Fibroblast of skin of abdomen (primary cell): Measurements from ENCODE around the gene SIM2.

Experiments
- DNase-seq: peaks from one replicate; pipeline ENCODE4 v3.0.0-alpha.2; 2013

Gene SIM2

GRCh38 chr21:36741506-36741905, 42.6 kb downstream of the SIM2 start:
- no peak for DNase-seq

DNA sequence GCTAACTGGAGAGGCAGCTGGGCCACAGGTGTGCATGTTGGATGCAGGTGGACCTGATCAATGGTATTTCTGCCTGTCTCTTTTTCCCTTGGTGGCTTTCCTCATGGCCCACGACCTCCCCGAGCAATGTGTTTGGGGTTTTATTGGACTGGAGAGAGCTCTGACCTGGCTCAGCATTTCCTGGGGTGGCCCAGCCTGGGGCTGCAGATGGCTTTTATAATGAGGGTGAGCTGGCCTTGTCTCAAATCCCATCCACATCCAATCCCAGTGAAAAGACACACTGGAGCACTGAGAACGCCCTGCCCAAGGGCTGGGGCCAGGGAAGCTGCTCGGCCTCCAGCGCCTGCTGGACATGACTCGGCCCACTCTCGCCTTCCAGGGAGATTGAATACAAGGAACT, 44.1 kb downstream of the SIM2 start:
- DNase-seq, result no peak

- no peak for DNase-seq
These were observed 44.5 kb downstream of the SIM2 start for GRCh38 chr21:36743446-36743845.

- no peak for DNase-seq
These were observed 45.3 kb downstream of the SIM2 start for GRCh38 chr21:36744190-36744559.

DNA sequence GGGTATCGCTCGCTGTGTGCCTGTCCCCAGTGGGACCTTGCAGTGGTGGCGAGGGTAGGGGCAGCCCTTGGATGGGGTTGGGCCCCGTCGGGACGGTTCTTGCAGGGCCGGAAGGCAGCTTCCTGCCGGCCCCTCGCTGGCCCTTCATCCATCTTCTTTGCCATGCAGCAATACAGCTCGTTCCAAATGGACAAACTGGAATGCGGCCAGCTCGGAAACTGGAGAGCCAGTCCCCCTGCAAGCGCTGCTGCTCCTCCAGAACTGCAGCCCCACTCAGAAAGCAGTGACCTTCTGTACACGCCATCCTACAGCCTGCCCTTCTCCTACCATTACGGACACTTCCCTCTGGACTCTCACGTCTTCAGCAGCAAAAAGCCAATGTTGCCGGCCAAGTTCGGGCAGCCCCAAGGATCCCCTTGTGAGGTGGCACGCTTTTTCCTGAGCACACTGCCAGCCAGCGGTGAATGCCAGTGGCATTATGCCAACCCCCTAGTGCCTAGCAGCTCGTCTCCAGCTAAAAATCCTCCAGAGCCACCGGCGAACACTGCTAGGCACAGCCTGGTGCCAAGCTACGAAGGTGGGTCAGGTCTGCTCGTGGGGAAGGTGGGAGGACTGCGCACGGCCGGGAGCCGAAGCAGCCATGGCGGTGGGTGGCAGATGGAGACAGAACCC, 45.8 kb downstream of the SIM2 start:
- no peak for DNase-seq

DNA sequence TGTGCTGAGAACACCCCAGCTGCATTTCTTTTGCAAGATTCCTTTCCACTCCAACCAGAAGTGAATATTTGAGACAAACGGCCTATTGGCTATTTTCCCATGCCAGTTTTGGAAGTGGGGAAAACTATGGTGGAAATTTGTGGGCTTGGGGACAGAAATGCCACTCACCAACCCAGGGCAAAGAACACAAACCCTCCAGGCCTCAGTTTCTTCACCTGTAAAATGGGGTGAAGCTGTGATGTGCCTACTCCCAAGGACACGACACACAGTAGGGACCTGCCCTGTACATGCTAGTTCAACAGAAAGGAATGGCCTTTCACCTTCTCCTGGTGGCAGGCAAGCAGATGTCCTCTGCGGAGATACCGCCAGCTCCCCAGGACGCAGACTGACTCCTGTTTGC, 46.5 kb downstream of the SIM2 start:
- DNase-seq, result no peak

- no peak for DNase-seq
These were observed 48.3 kb downstream of the SIM2 start for GRCh38 chr21:36747041-36747814.

GRCh38 chr21:36747815-36748383, 49.0 kb downstream of the SIM2 start:
- peak; percentile 48 for DNase-seq

GRCh38 chr21:36749935-36750575, 51.1 kb downstream of the SIM2 start:
- DNase-seq, result peak; percentile 47

GRCh38 chr21:36750576-36750959, 51.7 kb downstream of the SIM2 start:
- DNase-seq, result no peak

GRCh38 chr21:36751383-36751782, 52.5 kb downstream of the SIM2 start:
- no peak for DNase-seq

DNA sequence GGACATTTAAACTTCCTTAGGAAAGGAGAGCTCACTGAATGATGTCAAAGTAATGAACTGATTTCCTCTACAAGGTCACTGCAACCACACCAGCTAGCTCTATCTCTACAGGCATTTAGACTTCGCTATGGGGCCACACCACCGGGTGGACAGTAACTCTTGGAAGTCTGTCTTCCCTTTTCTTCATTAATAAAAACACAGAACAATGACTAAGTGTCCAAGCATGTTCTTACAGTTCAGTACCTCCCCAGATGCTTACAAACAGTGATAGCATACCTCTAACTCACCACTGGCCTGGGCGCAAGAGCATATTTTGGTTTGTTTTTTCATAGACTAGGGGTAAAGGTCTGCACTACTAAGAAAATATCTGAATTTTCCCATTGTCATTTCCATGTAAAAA, 54.6 kb downstream of the SIM2 start:
- peak; percentile 73 for DNase-seq

GRCh38 chr21:36754241-36754898, 55.5 kb downstream of the SIM2 start:
- DNase-seq, result no peak

- no peak for DNase-seq
These were observed 57.6 kb downstream of the SIM2 start for GRCh38 chr21:36756527-36756926.

DNA sequence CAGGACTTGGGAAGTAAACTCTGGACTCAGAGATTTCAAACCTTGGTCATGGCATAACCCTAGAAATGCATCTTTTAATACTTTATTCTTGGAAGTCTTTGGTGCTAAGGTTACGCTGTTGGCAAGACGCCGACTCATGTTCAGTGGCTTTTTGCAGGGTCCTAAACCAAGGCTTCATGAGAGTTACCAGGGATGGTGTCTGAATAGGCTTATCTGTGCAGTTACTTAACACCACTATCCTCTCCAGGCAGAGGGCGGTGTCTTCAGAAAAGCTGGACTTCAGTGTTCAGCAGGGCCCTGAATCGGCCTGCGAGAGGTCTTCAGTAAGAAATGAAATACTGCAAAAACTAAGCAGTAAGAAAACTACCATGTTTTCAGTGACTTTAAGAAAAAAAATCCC, 58.3 kb downstream of the SIM2 start:
- no peak for DNase-seq

- no peak for DNase-seq
These were observed 60.6 kb downstream of the SIM2 start for GRCh38 chr21:36759348-36760083.

GRCh38 chr21:36761685-36762084, 62.8 kb downstream of the SIM2 start:
- no peak for DNase-seq

- DNase-seq, result no peak
These were observed 63.7 kb downstream of the SIM2 start for GRCh38 chr21:36762642-36763041.

DNA sequence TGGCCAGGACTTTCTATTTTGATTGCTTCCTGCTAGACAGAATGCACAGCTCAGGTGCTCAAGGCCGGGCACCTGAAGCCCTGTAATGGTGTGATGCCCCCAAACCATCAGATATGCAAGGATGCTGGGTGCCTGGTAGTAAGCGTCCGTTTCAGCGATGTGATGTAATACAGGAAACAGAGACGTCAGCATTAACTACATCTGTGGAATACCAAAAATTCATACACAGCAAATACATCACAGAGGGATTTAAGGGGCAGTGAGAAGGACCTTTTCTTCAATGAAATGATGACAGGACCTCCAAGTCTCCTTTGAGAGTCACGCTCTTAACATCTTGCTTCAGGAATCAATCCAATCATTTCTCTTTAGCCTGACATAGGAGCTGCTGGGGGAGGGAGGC, 64.4 kb downstream of the SIM2 start:
- DNase-seq, result no peak

DNA sequence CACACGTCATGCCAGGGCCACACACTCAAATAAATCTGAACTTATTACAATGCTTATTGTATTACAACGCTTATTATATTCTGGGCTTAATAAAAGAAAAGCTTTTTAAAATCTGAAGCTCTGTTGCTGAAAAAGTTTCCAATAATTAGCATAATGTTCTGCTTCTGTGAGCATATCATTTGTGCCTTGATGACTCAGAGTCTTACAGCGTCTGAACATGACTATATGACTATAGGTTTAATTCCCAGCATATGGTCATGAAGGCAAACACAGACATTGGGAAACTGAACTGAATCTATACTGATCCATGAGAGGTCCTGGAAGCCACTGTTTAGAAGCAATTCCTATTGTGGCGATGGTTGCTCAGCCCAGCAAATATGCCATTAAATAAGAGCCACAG, 66.3 kb downstream of the SIM2 start:
- peak; percentile 71 for DNase-seq

DNA sequence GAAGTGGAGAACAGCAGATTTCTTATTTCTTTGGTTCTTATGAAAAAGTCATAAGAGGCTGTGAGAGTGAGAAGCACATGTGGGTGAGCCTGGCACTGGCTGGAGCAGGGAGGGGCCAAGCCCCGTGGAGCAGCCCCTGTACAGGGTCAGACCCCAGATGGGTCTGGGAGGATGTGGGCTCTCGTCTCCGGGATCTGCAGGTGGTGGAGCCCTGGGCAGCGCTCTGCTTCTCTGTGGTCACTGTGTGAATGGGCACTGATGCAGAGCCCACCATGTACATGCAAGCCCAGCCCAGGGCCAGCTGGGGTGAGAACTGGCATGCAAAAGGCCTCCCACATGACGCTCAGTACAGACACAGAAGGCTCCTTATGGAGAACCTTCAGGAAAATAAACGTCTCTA, 67.6 kb downstream of the SIM2 start:
- no peak for DNase-seq

- DNase-seq, result no peak
These were observed 68.2 kb downstream of the SIM2 start for GRCh38 chr21:36767096-36767495.
